Fibroblast of lung (primary cell): ENCODE results near the gene MKRN2. TPM values are rescaled to one million over a fixed set of nuclear protein-coding genes. Genes with fewer than 3 reads are reported as not detected.

Experiments used
- DNase-seq, 2 donors: peaks; one replicate each; pipeline versions ENCODE4 v3.0.0 to v3.0.0-alpha.2; 2010; ENCODE audit warnings: low read depth in 2 of 2
- H2AFZ ChIP-seq: 2 replicates; pipeline ENCODE4 v1.5.1; 2012; ENCODE audit warnings: low read length, control low read depth, inconsistent platforms
- H3K27ac ChIP-seq: 2 replicates; pipeline ENCODE4 v1.5.1; 2011; ENCODE audit warnings: low read length, control low read depth; ENCODE audit not compliant: insufficient read depth
- H3K27me3 ChIP-seq: 2 replicates; pipeline ENCODE4 v1.5.1; 2011; ENCODE audit warnings: mild to moderate bottlenecking, low read length; ENCODE audit not compliant: control insufficient read depth, insufficient read depth
- H3K36me3 ChIP-seq: 2 replicates; pipeline ENCODE4 v1.5.1; 2011; ENCODE audit warnings: low read length; ENCODE audit not compliant: control insufficient read depth, insufficient read depth
- H3K4me1 ChIP-seq: 2 replicates; pipeline ENCODE4 v1.5.1; 2011; ENCODE audit warnings: low read length; ENCODE audit not compliant: control insufficient read depth, insufficient read depth; ENCODE audit errors: extremely low read depth
- H3K4me2 ChIP-seq: 2 replicates; pipeline ENCODE4 v1.5.1; 2011; ENCODE audit warnings: low read length, control low read depth; ENCODE audit not compliant: insufficient read depth; ENCODE audit errors: extremely low read depth
- H3K4me3 ChIP-seq, 4 experiments: fragments of 200-600 bp in 1 of 4; sonication (generic) in 1 of 4; replicated peaks in 1 of 4; 2 replicates each; pipeline ENCODE4 v1.5.1; 2011 to 2016; ENCODE audit warnings: low read length in 4 of 4, low read depth in 3 of 4, mild to moderate bottlenecking in 3 of 4, control low read depth in 2 of 4, inconsistent platforms in 1 of 4, mixed read lengths in 1 of 4; ENCODE audit not compliant: insufficient read depth in 1 of 4; ENCODE audit errors: control extremely low read depth in 1 of 4
- H3K79me2 ChIP-seq: 2 replicates; pipeline ENCODE4 v1.5.1; 2012; ENCODE audit warnings: mild to moderate bottlenecking, low read length, inconsistent platforms; ENCODE audit not compliant: control insufficient read depth, insufficient read depth
- H3K9ac ChIP-seq: 2 replicates; pipeline ENCODE4 v1.5.1; 2011; ENCODE audit warnings: mild to moderate bottlenecking, low read length, control low read depth; ENCODE audit not compliant: insufficient read depth
- H3K9me3 ChIP-seq: 2 replicates; pipeline ENCODE4 v1.5.1; 2012; ENCODE audit warnings: low read depth, low read length; ENCODE audit not compliant: control insufficient read depth, insufficient read depth
- H4K20me1 ChIP-seq: 2 replicates; pipeline ENCODE4 v1.5.1; 2011; ENCODE audit warnings: low read length; ENCODE audit not compliant: control insufficient read depth, insufficient read depth; ENCODE audit errors: extremely low read depth
- EZH2 ChIP-seq: IDR thresholded peaks from 2 replicates; pipeline ENCODE4 v1.5.1; 2012; ENCODE audit warnings: low read length, control low read depth, mild to moderate bottlenecking; ENCODE audit errors: missing control alignments
- polyA plus RNA-seq, 2 donors: library from polyadenylated mRNA; depleted of rRNA in 1 of 2; stranded (reverse) in 1 of 2; unstranded in 1 of 2; fragments of >200 nt; gene quantifications; 2 replicates each; pipeline ENCODE4 v1.2.1, GENCODE V29; 2011 to 2012; ENCODE audit warnings: missing spikeins in 1 of 2
- total RNA-seq: library from RNA; depleted of rRNA; stranded (reverse); fragments of >200 nt; gene quantifications from 2 replicates; pipeline ENCODE4 v1.2.1, GENCODE V29; 2014
- TF ChIP-seq, protein P1 (sequence below), 2 donors: IDR thresholded peaks in 1 of 2; conservative IDR thresholded peaks in 1 of 2; 1 replicate in 1 of 2; 2 replicates in 1 of 2; pipeline ENCODE4 v1.5.1; 2011 to 2012; ENCODE audit warnings: low read length in 2 of 2, control low read depth in 1 of 2, inconsistent platforms in 1 of 2, low read depth in 1 of 2, mild to moderate bottlenecking in 1 of 2

The MKRN2 gene
- total and polyA plus RNA-seq, 2 donors (not counting 1 experiment from before 2014, with no cell fraction given): 37.7 to 48.1 TPM

DNA sequence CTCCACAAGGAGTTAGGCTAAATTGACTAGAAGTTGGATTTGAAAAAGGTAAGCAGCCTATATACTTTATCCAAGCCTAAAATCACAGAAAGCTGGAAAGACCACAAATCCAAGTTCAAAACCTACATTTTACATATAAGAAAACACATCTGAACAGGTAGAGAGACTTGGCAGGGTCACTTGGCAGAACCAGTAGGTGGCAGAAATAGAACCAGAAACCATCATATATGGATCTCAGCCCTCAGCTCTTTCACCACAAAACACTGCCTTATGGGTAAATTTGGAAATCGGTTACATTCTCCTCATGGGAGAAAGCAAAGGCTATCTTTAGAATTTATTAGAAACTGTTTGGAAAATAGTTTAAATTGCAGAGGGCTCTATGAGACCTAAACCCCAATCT lies 44.2 kb downstream of the MKRN2 start:
- DNase-seq: peak in 1 of 2 donors; percentile 37
- H3K4me2 ChIP-seq: no peak overlapping the region
- no peaks in the 10 kb centered on the region for H3K27me3 ChIP-seq
- peaks cover 9% of the 10 kb centered on the region for H3K36me3 ChIP-seq
- no peak overlapping the region for H2AFZ ChIP-seq
- H3K79me2 ChIP-seq: no peaks in the 10 kb centered on the region
- no peak overlapping the region for H3K4me3 ChIP-seq
- H3K27ac ChIP-seq: no peak overlapping the region
- no peaks in the 10 kb centered on the region for H4K20me1 ChIP-seq
- no peak overlapping the region for H3K9ac ChIP-seq
- no peaks in the 10 kb centered on the region for H3K9me3 ChIP-seq
- TF ChIP-seq, protein P1, sequence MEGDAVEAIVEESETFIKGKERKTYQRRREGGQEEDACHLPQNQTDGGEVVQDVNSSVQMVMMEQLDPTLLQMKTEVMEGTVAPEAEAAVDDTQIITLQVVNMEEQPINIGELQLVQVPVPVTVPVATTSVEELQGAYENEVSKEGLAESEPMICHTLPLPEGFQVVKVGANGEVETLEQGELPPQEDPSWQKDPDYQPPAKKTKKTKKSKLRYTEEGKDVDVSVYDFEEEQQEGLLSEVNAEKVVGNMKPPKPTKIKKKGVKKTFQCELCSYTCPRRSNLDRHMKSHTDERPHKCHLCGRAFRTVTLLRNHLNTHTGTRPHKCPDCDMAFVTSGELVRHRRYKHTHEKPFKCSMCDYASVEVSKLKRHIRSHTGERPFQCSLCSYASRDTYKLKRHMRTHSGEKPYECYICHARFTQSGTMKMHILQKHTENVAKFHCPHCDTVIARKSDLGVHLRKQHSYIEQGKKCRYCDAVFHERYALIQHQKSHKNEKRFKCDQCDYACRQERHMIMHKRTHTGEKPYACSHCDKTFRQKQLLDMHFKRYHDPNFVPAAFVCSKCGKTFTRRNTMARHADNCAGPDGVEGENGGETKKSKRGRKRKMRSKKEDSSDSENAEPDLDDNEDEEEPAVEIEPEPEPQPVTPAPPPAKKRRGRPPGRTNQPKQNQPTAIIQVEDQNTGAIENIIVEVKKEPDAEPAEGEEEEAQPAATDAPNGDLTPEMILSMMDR (conservative IDR thresholded peaks at IDR 0.05 in 1 of 2, IDR thresholded peaks at IDR 0.05 in 1 of 2; ENCODE audit: low read depth in 1 of 2, low read length in 2 of 2): peak; percentile 5 to 23
- TF ChIP-seq EZH2: no peak
- H3K4me1 ChIP-seq: no peaks in the 10 kb centered on the region

DNA sequence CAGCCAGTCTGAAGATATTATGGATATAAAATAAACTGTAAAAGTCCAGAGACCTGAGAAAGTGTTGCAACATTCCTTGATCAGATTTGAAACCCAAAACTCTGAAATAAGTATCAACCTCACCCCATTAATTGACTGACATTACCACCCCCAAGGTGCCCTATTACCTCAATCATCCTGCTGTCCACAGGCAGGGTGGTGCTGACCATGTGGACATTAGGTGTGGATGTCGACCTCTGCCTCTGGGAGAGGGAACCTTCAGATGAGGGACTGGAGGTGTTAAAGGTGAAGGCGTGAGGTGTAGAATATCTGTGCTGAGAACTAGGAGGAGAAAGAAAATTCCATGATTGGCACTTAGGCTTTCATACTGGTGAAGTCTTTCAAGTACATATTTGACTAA lies 47.1 kb downstream of the MKRN2 start:
- no peak overlapping the region for H2AFZ ChIP-seq
- no peaks in the 10 kb centered on the region for H3K9me3 ChIP-seq
- peaks cover 2% of the 10 kb centered on the region for H3K79me2 ChIP-seq
- H3K4me2 ChIP-seq: no peak overlapping the region
- TF ChIP-seq, protein P1 (conservative IDR thresholded peaks at IDR 0.05 in 1 of 2, IDR thresholded peaks at IDR 0.05 in 1 of 2; ENCODE audit: low read depth in 1 of 2, low read length in 2 of 2): no peak
- no peak for TF ChIP-seq EZH2
- no peak for DNase-seq
- peaks cover 11% of the 10 kb centered on the region for H3K36me3 ChIP-seq
- H3K4me3 ChIP-seq: no peak overlapping the region
- H4K20me1 ChIP-seq: no peaks in the 10 kb centered on the region
- H3K4me1 ChIP-seq: peaks cover 3% of the 10 kb centered on the region
- no peaks in the 10 kb centered on the region for H3K27me3 ChIP-seq
- no peak overlapping the region for H3K27ac ChIP-seq
- H3K9ac ChIP-seq: no peak overlapping the region

DNA sequence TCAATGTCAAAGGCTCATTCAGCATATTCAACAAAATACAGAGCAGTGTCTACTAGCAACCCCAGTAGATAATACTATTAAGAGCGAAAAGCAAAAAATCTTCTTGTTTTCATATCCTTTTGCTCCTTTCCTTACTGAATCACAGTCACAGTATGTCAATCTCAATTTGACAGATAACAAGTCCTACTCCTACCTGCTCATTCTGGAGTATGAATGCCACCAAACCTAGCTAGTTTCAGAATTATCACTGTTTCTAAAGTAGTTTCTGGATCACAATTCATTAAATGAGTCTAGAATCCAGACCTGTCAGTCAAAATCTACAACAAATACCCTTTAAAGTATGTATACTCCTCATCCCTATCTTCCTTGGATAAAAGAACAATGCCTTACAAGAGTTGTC lies 51.5 kb downstream of the MKRN2 start:
- Histone ChIP-seq H3K27ac (no peak overlapping the region), H4K20me1 (no peaks in the 10 kb centered on the region), H3K9ac (no peak overlapping the region), H3K4me1 (peaks cover 4% of the 10 kb centered on the region), H3K36me3 (peaks cover 10% of the 10 kb centered on the region), H3K9me3 (no peaks in the 10 kb centered on the region), H3K4me3 (no peak overlapping the region), H3K79me2 (peaks cover 25% of the 10 kb centered on the region), H3K4me2 (no peak overlapping the region), H3K27me3 (no peaks in the 10 kb centered on the region), H2AFZ (no peak overlapping the region)
- TF ChIP-seq, protein P1 (conservative IDR thresholded peaks at IDR 0.05 in 1 of 2, IDR thresholded peaks at IDR 0.05 in 1 of 2; ENCODE audit: low read depth in 1 of 2, low read length in 2 of 2): no peak
- TF ChIP-seq EZH2: no peak
- DNase-seq: no peak
